HepG2 (cell line): Measurements from ENCODE around the gene EMC10. TPM values are rescaled to one million over a fixed set of nuclear protein-coding genes. Genes with fewer than 3 reads are reported as not detected.
A peak's percentile ranks its signal among the peaks of the same experiment; 100 is the strongest.

Experiments
- ARNT ChIP-seq: fragments of 450-650 bp; IDR thresholded peaks from 2 replicates; pipeline ENCODE4 v1.6.1; 2017
- ARNT2 ChIP-seq: sonication (generic); formaldehyde crosslinking; IDR thresholded peaks from 2 replicates; pipeline ENCODE4 v1.8.0; 2022; ENCODE audit warnings: mild to moderate bottlenecking, low read depth, missing genetic modification reagents, moderate library complexity
- CERS6 ChIP-seq: sonication (generic); formaldehyde crosslinking; IDR thresholded peaks from 2 replicates; pipeline ENCODE4 v1.5.0; 2020; ENCODE audit warnings: missing genetic modification reagents
- HDAC2 ChIP-seq: sonication (generic); formaldehyde crosslinking; IDR thresholded peaks from 2 replicates; pipeline ENCODE4 v1.4.0; 2020; ENCODE audit warnings: missing genetic modification reagents
- HNRNPLL ChIP-seq: fragments of 200-400 bp; formaldehyde crosslinking; IDR thresholded peaks from 2 replicates; pipeline ENCODE4 v1.6.1; 2017; ENCODE audit warnings: mild to moderate bottlenecking, low read depth, low read length; ENCODE audit not compliant: poor library complexity, severe bottlenecking
- MEIS2 ChIP-seq: sonication (generic); formaldehyde crosslinking; IDR thresholded peaks from 2 replicates; pipeline ENCODE4 v1.9.0; 2021; ENCODE audit warnings: mild to moderate bottlenecking, missing genetic modification reagents
- MXI1 ChIP-seq: IDR thresholded peaks from 3 replicates; pipeline ENCODE4 v1.6.1; 2012; ENCODE audit warnings: low read depth, low read length, inconsistent platforms, borderline replicate concordance
- NCOA2 ChIP-seq: sonication (generic); formaldehyde crosslinking; IDR thresholded peaks from 2 replicates; pipeline ENCODE4 v1.8.0; 2022; ENCODE audit warnings: inconsistent platforms
- SOX5 ChIP-seq: IDR thresholded peaks from 2 replicates; pipeline ENCODE4 v1.6.1; 2016; ENCODE audit warnings: borderline replicate concordance
- ZBTB43 ChIP-seq: sonication (generic); formaldehyde crosslinking; conservative IDR thresholded peaks from 2 replicates; pipeline ENCODE4 v1.4.0; 2020; ENCODE audit warnings: missing genetic modification reagents
- ZFP37 ChIP-seq: sonication (generic); formaldehyde crosslinking; IDR thresholded peaks from 2 replicates; pipeline ENCODE4 v1.4.0; 2020; ENCODE audit warnings: missing genetic modification reagents, borderline replicate concordance
- ZNF142 ChIP-seq: sonication (generic); formaldehyde crosslinking; IDR thresholded peaks from 2 replicates; pipeline ENCODE4 v1.4.0; 2020; ENCODE audit warnings: missing genetic modification reagents
- ZNF335 ChIP-seq: sonication (generic); formaldehyde crosslinking; IDR thresholded peaks from 2 replicates; pipeline ENCODE4 v1.4.0; 2020; ENCODE audit warnings: missing genetic modification reagents
- ZNF33B ChIP-seq: sonication (generic); formaldehyde crosslinking; IDR thresholded peaks from 2 replicates; pipeline ENCODE4 v1.5.1; 2020; ENCODE audit warnings: mild to moderate bottlenecking, missing genetic modification reagents
- ZNF513 ChIP-seq: sonication (generic); formaldehyde crosslinking; conservative IDR thresholded peaks from 2 replicates; pipeline ENCODE4 v1.5.0; 2020; ENCODE audit warnings: missing genetic modification reagents
- ZNF639 ChIP-seq: conservative IDR thresholded peaks from 2 replicates; pipeline ENCODE4 v1.6.1; 2018; ENCODE audit warnings: missing genetic modification reagents
- ZNF713 ChIP-seq: sonication (generic); formaldehyde crosslinking; IDR thresholded peaks from 2 replicates; pipeline ENCODE4 v1.4.0; 2020; ENCODE audit warnings: mild to moderate bottlenecking, missing genetic modification reagents
- ZNF83 ChIP-seq: sonication (generic); formaldehyde crosslinking; IDR thresholded peaks from 2 replicates; pipeline ENCODE4 v1.4.0; 2020; ENCODE audit warnings: missing genetic modification reagents, mild to moderate bottlenecking, borderline replicate concordance
- ZSCAN9 ChIP-seq: IDR thresholded peaks from 2 replicates; pipeline ENCODE4 v1.6.1; 2016; ENCODE audit warnings: borderline replicate concordance
- polyA plus RNA-seq, 8 experiments: library from polyadenylated mRNA; depleted of rRNA in 3 of 8; stranded (reverse) in 7 of 8; unstranded in 1 of 8; fragments of >200 nt; fragmentation: Illumina TruSeq in 4 of 8; extraction: Trizol in 4 of 8; gene quantifications; 2 replicates each; pipeline versions ENCODE4 v1.2.1 to v1.2.3, GENCODE V29; 2011 to 2016; ENCODE audit warnings: low read depth in 4 of 8, missing spikeins in 1 of 8, mixed read lengths in 1 of 8; ENCODE audit not compliant: insufficient read depth in 1 of 8
- total RNA-seq, 5 experiments: library from RNA; depleted of rRNA; stranded (reverse); fragments of >200 nt; fragmentation: Illumina TruSeq; extraction: Trizol; gene quantifications; 2 replicates each; pipeline ENCODE4 v1.2.3, GENCODE V29; 2016; ENCODE audit warnings: low read depth in 1 of 5

EMC10 gene
- total and polyA plus RNA-seq, 2 of the 13 experiments (the other 11 are each of a cell fraction or from before 2014, with no cell fraction given) = not detected

GRCh38 chr19:50460161-50460765 is 16.0 kb upstream of the EMC10 start (continued):
- no peak for TF ChIP-seq ZNF33B (CRISPR knock-in tag)
- no peak for TF ChIP-seq ARNT
- no peak for TF ChIP-seq ZNF713 (CRISPR knock-in tag)
- TF ChIP-seq HNRNPLL = no peak
- no peak for TF ChIP-seq MEIS2 (CRISPR knock-in tag)
- TF ChIP-seq HDAC2 (CRISPR knock-in tag) = 0 out of 2 replicates have a peak, but pooled peaks have one; percentile 39
- TF ChIP-seq ZBTB43 (CRISPR knock-in tag) = no peak
- no peak for TF ChIP-seq ZNF639
- TF ChIP-seq NCOA2 (CRISPR knock-in tag) = peak; percentile 22; the same call in 1 of the 2 replicates
- TF ChIP-seq ZNF142 (CRISPR knock-in tag) = no peak
- TF ChIP-seq ZSCAN9 = no peak
- 0 out of 3 replicates have a peak, but pooled peaks have one; percentile 11 for TF ChIP-seq MXI1
- TF ChIP-seq ARNT2 = no peak
- TF ChIP-seq ZNF83 (CRISPR knock-in tag) = no peak
- TF ChIP-seq CERS6 (CRISPR knock-in tag) = no peak
- TF ChIP-seq ZFP37 = no peak
- no peak for TF ChIP-seq ZNF513 (CRISPR knock-in tag)
- peak; percentile 57; the same call in 1 of the 2 replicates for TF ChIP-seq SOX5 (CRISPR knock-in tag)
- TF ChIP-seq ZNF335 (CRISPR knock-in tag) = no peak
